HEK293 (cell line): ENCODE measurements around the gene PNMA8A.
A peak's percentile ranks its signal among the peaks of the same experiment; 100 is the strongest.

Source experiments
- CTCF ChIA-PET: fragments of 350-600 bp; formaldehyde crosslinking; extraction: SDS; loops from one replicate; lab custom pipeline; 2021; ENCODE audit warnings: antibody characterized with exemption; lab: Yijun Ruan, JAX
- POLR2A ChIA-PET: fragments of 300-600 bp; formaldehyde crosslinking; extraction: SDS; loops from one replicate; lab custom pipeline; 2020; ENCODE audit warnings: antibody characterized with exemption, inconsistent platforms; lab: Yijun Ruan, JAX
- H3K27ac ChIP-seq: fragments of 200-500 bp; sonication (Bioruptor generic); 2 replicates; pipeline ENCODE4 v1.5.1; 2014; ENCODE audit warnings: low read depth, low read length, control low read depth, inconsistent platforms; ENCODE audit errors: extremely low read depth
- H3K36me3 ChIP-seq, 2 experiments: fragments of 200-500 bp in 1 of 2; sonication (Bioruptor generic) in 1 of 2; 1 replicate in 1 of 2; 2 replicates in 1 of 2; pipeline ENCODE4 v1.5.1; 2014 to 2017; ENCODE audit warnings: inconsistent platforms in 2 of 2, low read length in 2 of 2; ENCODE audit not compliant: control insufficient read depth in 2 of 2, insufficient read depth in 1 of 2
- H3K4me1 ChIP-seq: fragments of 200-500 bp; sonication (Bioruptor generic); 2 replicates; pipeline ENCODE4 v1.5.1; 2014; ENCODE audit warnings: mild to moderate bottlenecking, low read length, inconsistent platforms; ENCODE audit not compliant: control insufficient read depth, insufficient read depth
- H3K4me3 ChIP-seq: 2 replicates; pipeline ENCODE4 v1.5.1; 2011; ENCODE audit warnings: low read depth, mild to moderate bottlenecking, control low read depth, low read length, moderate library complexity
- H3K9me3 ChIP-seq: fragments of 200-500 bp; sonication (Bioruptor generic); 2 replicates; pipeline ENCODE4 v1.5.1; 2014; ENCODE audit warnings: low read depth, low read length, inconsistent platforms; ENCODE audit not compliant: control insufficient read depth, insufficient read depth
- BCL6B ChIP-seq: fragments of 450-650 bp; formaldehyde crosslinking; IDR thresholded peaks from 2 replicates; pipeline ENCODE4 v1.5.1; 2017; ENCODE audit warnings: missing biosample characterization, missing genetic modification characterization
- CTCF ChIP-seq: fragments of 450-650 bp; formaldehyde crosslinking; IDR thresholded peaks from 2 replicates; pipeline ENCODE4 v1.5.1; 2016; ENCODE audit warnings: missing biosample characterization, missing genetic modification characterization
- ZFP37 ChIP-seq: fragments of 450-650 bp; formaldehyde crosslinking; IDR thresholded peaks from 2 replicates; pipeline ENCODE4 v1.5.1; 2016; ENCODE audit warnings: missing biosample characterization, missing genetic modification characterization
- ZNF132 ChIP-seq: fragments of 450-650 bp; formaldehyde crosslinking; IDR thresholded peaks from 2 replicates; pipeline ENCODE4 v1.5.1; 2017; ENCODE audit warnings: missing biosample characterization, missing genetic modification characterization, borderline replicate concordance
- ZNF23 ChIP-seq: fragments of 450-650 bp; formaldehyde crosslinking; IDR thresholded peaks from 2 replicates; pipeline ENCODE4 v1.5.1; 2016; ENCODE audit warnings: missing biosample characterization, missing genetic modification characterization, borderline replicate concordance
- ZNF398 ChIP-seq: fragments of 450-650 bp; formaldehyde crosslinking; IDR thresholded peaks from 2 replicates; pipeline ENCODE4 v1.5.1; 2017; ENCODE audit warnings: missing biosample characterization, missing genetic modification characterization
- ZNF600 ChIP-seq: fragments of 450-650 bp; formaldehyde crosslinking; IDR thresholded peaks from 2 replicates; pipeline ENCODE4 v1.5.1; 2016; ENCODE audit warnings: missing biosample characterization, missing genetic modification characterization
- ZNF623 ChIP-seq: fragments of 450-650 bp; formaldehyde crosslinking; IDR thresholded peaks from 2 replicates; pipeline ENCODE4 v1.5.1; 2016; ENCODE audit warnings: missing biosample characterization, missing genetic modification characterization
- ZNF704 ChIP-seq: fragments of 450-650 bp; formaldehyde crosslinking; IDR thresholded peaks from 2 replicates; pipeline ENCODE4 v1.5.1; 2016; ENCODE audit warnings: missing biosample characterization, missing genetic modification characterization
- ZNF747 ChIP-seq: fragments of 450-650 bp; formaldehyde crosslinking; IDR thresholded peaks from 2 replicates; pipeline ENCODE4 v1.5.1; 2016; ENCODE audit warnings: missing biosample characterization, missing genetic modification characterization

Gene PNMA8A

GRCh38 chr19:46492841-46493235 lies 21.5 kb upstream of the PNMA8A start:
- Histone ChIP-seq H3K4me1 (0 out of 2 replicates have a peak, but pooled peaks cover 3% of the 10 kb centered on the region), H3K4me3 (no peak overlapping the region), H3K9me3 (no peaks in the 10 kb centered on the region), H3K36me3 (no peaks in the 10 kb centered on the region), H3K27ac (no peak overlapping the region)
- ChIA-PET CTCF (interaction anchor here (0.6 to 0.7 kb wide), 3 partner anchors 21 to 212 kb away, joined by 3 to 4 read pairs (median 4); no protein-coding TSS in a partner anchor), POLR2A (no interaction called here)
- TF ChIP-seq ZNF23, result no peak
- no peak for TF ChIP-seq ZNF132 (tag by site-specific recombination)
- TF ChIP-seq ZNF398 (tag by site-specific recombination), result peak; percentile 18; the same call in 1 of the 2 replicates

GRCh38 chr19:46491975-46492682 lies 20.8 kb upstream of the PNMA8A start:
- Histone ChIP-seq H3K4me3 (no peak overlapping the region), H3K4me1 (peaks cover 8% of the 10 kb centered on the region; the same call in 1 of the 2 replicates), H3K9me3 (no peaks in the 10 kb centered on the region), H3K27ac (no peak overlapping the region), H3K36me3 (no peaks in the 10 kb centered on the region)
- ChIA-PET CTCF (interaction anchor here (0.7 to 3.0 kb wide), 5 partner anchors 28 to 211 kb away, joined by 3 to 11 read pairs (median 3); no protein-coding TSS in a partner anchor), POLR2A (no interaction called here)
- TF ChIP-seq ZNF600 (tag by site-specific recombination), result peak; percentile 68
- TF ChIP-seq BCL6B (tag by site-specific recombination), result no peak

- TF ChIP-seq ZNF623, result peak; percentile 71
- no peak for TF ChIP-seq ZFP37 (tag by site-specific recombination)
- TF ChIP-seq, all 188 proteins: peak for 1
- peaks cover 8% of the 10 kb centered on the region; the same call in 1 of the 2 replicates for H3K4me1 ChIP-seq
- no peak overlapping the region for H3K27ac ChIP-seq
- POLR2A ChIA-PET, result no interaction called here
- CTCF ChIA-PET, result interaction anchor here (0.8 to 4.0 kb wide), 8 partner anchors 9 to 302 kb away, joined by 3 to 89 read pairs (median 8); no protein-coding TSS in a partner anchor
- H3K4me3 ChIP-seq, result no peak overlapping the region
- H3K9me3 ChIP-seq, result no peaks in the 10 kb centered on the region
- no peaks in the 10 kb centered on the region for H3K36me3 ChIP-seq
Observed at GRCh38 chr19:46490774-46491173, 19.4 kb upstream of the PNMA8A start.

GRCh38 chr19:46489445-46490272 lies 18.3 kb upstream of the PNMA8A start:
- no peak overlapping the region for H3K27ac ChIP-seq
- no peak overlapping the region for H3K4me3 ChIP-seq
- TF ChIP-seq ZNF747 (tag by site-specific recombination) (no peak), CTCF (no peak), ZNF704 (tag by site-specific recombination) (no peak)
- no peaks in the 10 kb centered on the region for H3K9me3 ChIP-seq
- ChIA-PET POLR2A (no interaction called here), CTCF (interaction anchor here (0.6 to 4.0 kb wide), 14 partner anchors 10 to 461 kb away, joined by 3 to 89 read pairs (median 6); partner anchors contain the start of gene PPP5C)
- no peaks in the 10 kb centered on the region for H3K36me3 ChIP-seq
- peaks cover 5% of the 10 kb centered on the region; the same call in 1 of the 2 replicates for H3K4me1 ChIP-seq
